Kidney epithelial cell (primary cell): ENCODE measurements around the gene LRP8. TPM values are rescaled to one million over a fixed set of nuclear protein-coding genes. Genes with fewer than 3 reads are reported as not detected.

Experiments
- DNase-seq: peaks from one replicate; pipeline ENCODE4 v3.0.0-alpha.2; 2010; ENCODE audit warnings: low read depth
- H3K27me3 ChIP-seq: 2 replicates; pipeline ENCODE4 v1.6.0; 2011; ENCODE audit warnings: low read length; ENCODE audit not compliant: control insufficient read depth, insufficient read depth
- H3K36me3 ChIP-seq: 2 replicates; pipeline ENCODE4 v1.5.1; 2011; ENCODE audit warnings: low read length; ENCODE audit not compliant: control insufficient read depth, insufficient read depth
- H3K4me3 ChIP-seq: 2 replicates; pipeline ENCODE4 v1.5.1; 2011; ENCODE audit warnings: low read depth, mild to moderate bottlenecking, control low read depth, low read length
- total RNA-seq: library from RNA; depleted of rRNA; stranded (reverse); fragments of >200 nt; gene quantifications from 2 replicates; pipeline ENCODE4 v1.2.3, GENCODE V29; 2015
- TF ChIP-seq, protein P1 (sequence below): IDR thresholded peaks from 2 replicates; pipeline ENCODE4 v1.5.1; 2011; ENCODE audit warnings: mild to moderate bottlenecking, moderate library complexity, low read length, control low read depth, inconsistent platforms; ENCODE audit not compliant: insufficient read depth, poor library complexity, severe bottlenecking

The LRP8 gene
- total RNA-seq, 1 donor from 2014 or later, result 7.5 TPM

DNA sequence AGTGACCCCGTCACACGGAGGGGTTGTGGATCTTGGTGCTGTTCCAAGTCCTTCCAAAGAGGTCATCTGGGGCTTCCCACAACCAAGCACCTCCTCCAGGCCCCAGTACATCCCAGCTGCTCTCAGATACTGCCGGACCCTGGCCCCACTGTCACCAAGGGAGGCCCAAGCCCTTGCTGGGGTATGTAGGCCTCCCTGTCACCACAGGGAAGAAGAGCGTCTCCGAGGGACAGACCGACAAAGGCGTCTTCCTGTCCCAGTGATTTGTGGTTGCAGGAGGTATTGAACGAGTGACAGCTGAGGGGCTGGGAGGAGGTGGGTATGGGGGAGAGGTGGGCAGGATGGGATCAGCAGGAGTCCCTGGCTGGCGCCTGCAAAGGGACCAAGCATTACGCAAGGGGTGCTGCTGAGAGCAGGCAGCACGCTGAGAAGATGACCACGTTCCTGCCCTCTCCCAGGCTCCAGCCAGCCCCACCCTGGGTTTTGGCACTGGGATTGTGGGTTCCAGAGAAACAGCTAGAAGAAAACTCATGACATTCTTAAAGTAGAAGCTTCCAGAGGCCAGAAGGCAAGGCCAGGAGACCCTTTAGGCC lies 29.7 kb downstream of the LRP8 start:
- Histone ChIP-seq H3K36me3 (no peaks in the 10 kb centered on the region), H3K27me3 (no peaks in the 10 kb centered on the region), H3K4me3 (no peak overlapping the region)
- TF ChIP-seq, protein P1, sequence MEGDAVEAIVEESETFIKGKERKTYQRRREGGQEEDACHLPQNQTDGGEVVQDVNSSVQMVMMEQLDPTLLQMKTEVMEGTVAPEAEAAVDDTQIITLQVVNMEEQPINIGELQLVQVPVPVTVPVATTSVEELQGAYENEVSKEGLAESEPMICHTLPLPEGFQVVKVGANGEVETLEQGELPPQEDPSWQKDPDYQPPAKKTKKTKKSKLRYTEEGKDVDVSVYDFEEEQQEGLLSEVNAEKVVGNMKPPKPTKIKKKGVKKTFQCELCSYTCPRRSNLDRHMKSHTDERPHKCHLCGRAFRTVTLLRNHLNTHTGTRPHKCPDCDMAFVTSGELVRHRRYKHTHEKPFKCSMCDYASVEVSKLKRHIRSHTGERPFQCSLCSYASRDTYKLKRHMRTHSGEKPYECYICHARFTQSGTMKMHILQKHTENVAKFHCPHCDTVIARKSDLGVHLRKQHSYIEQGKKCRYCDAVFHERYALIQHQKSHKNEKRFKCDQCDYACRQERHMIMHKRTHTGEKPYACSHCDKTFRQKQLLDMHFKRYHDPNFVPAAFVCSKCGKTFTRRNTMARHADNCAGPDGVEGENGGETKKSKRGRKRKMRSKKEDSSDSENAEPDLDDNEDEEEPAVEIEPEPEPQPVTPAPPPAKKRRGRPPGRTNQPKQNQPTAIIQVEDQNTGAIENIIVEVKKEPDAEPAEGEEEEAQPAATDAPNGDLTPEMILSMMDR, result no peak
- DNase-seq, result no peak

DNA sequence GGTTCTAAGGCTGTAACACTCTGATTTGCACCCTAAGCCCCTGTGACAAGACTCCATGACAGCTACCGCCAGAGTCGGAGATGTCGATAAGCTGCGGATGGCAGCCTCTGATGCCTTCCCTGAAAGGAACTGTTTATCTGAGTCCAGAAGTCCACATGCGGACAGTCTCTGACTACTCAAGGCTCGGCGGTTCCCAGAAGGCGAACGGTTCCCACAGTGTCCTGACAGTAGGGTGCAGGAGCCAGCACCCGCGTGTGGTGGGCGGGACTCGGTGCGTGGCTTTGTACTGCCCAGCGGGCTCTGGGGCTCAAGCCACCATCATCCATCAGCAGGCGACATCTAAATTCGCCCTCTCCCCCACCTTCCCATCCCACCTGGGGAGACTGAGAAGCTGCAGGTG lies 30.7 kb downstream of the LRP8 start:
- TF ChIP-seq, protein P1, result no peak
- no peaks in the 10 kb centered on the region for H3K27me3 ChIP-seq
- no peak overlapping the region for H3K4me3 ChIP-seq
- no peaks in the 10 kb centered on the region for H3K36me3 ChIP-seq
- DNase-seq, result no peak

DNA sequence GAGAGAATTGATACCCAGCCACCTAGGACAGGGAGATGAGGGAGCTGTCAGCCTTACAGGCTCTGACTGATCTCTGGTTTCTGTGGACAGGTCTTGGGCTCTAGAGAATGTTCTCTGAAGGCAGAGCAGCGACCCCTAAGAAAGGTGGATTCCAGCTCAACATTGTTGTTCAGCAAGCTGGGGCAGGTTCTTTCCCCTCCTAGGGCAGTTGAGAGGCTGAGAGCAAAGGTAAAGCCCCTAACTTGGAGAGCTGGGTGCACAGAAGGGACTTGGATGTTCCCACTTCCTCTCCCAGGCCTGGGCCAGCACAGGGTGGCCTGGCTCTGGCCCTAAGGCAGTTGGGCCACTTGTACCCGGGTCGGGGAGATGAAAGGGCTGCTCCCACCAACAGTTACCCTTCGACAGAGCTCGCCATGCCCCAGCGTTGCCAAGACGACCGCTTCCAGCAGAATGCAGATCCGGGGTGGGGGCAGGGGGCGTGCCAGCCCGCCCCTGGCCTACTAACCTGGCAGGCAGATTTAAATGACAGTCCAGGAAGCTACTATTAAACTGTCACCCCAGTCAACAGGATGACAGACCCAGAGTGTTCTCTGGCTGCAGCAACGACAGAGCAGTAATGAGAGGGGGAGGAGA lies 31.6 kb downstream of the LRP8 start:
- TF ChIP-seq, protein P1, result no peak
- Histone ChIP-seq H3K36me3 (no peaks in the 10 kb centered on the region), H3K4me3 (no peak overlapping the region), H3K27me3 (no peaks in the 10 kb centered on the region)
- DNase-seq, result no peak

DNA sequence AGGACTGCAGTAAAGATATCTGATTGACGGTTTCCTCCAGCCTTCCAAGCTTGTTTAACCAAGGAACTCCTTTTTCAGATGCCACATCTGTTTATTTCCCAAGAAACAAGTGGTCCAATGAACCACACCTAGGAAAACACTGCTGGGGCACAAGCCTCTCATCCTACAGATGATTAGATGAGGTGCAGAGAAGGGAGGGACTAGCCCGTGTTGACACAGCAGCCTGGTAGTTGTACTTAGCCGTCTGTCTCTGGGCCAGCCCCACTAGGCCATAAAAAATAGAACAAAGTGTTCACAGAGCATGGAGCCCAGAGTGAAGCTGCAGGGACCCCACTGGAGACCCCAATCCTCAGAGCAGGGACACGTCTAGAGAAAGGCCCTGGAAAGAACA lies 32.1 kb downstream of the LRP8 start:
- TF ChIP-seq, protein P1, result no peak
- no peak for DNase-seq
- H3K27me3 ChIP-seq, result no peaks in the 10 kb centered on the region
- no peak overlapping the region for H3K4me3 ChIP-seq
- H3K36me3 ChIP-seq, result no peaks in the 10 kb centered on the region

DNA sequence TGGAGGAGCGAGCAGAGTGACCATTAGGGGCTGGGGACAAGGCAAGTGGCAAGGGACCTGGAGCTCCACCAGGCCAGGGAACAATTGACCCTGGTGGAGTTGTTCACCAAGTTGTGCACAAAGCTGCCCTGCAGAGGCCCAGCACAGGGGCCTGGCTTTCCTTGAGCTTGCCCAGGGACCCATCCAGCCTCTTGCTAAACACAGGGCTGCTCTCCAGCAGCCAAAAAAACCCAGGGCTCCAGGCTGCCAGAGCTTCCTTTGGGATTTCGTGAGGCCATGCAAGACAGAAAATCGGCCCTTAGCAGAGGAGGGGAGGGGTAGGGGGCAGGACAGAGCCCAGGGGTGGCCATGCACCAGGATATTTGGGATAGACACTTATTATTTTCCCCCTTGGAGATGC lies 32.6 kb downstream of the LRP8 start:
- TF ChIP-seq, protein P1, result no peak

DNA sequence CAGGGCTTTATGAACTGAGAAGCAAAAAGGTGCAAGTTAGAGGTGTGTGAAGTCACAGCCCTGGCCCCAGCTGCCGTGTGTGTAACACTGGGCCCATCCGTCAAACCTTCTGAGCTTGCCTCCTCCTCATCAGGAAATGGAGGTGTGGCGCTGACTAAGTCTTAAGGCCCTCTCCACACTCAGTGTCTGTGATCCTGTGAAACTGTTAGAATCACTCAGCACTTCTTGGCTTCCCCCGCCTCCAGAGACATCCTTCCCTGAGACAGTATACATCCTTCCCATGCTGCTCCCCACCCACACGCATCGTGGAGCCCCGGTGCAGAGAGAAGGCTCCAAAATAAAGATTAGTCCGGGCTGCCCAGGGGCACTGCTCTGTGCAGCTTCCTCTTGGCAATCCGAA lies 33.3 kb downstream of the LRP8 start:
- Histone ChIP-seq H3K36me3 (no peaks in the 10 kb centered on the region), H3K4me3 (no peak overlapping the region), H3K27me3 (no peaks in the 10 kb centered on the region)
- TF ChIP-seq, protein P1, result no peak
- DNase-seq, result peak; percentile 52

More for the DNA sequence above, 32.6 kb downstream of the LRP8 start:
- H3K36me3 ChIP-seq, result no peaks in the 10 kb centered on the region
- no peak for DNase-seq
- no peak overlapping the region for H3K4me3 ChIP-seq
- H3K27me3 ChIP-seq, result no peaks in the 10 kb centered on the region
